Measurements from ENCODE around the gene GNA12. TPM values are rescaled to one million over a fixed set of nuclear protein-coding genes. Genes with fewer than 3 reads are reported as not detected.
"Not testable (repeated sequence)": the region's sequence is repeated elsewhere in the genome, so short reads cannot be mapped to it uniquely, and the experiment has no call there.

Gene GNA12
- total and polyA plus RNA-seq, 10 of the 15 experiments (the other 5 are each of a cell fraction or from before 2014, with no cell fraction given): 1.9 to 51.8 (median 12.6) TPM

GRCh38 chr7:2748684-2749083 lies 95.4 kb downstream of the GNA12 start:
- RAD21 ChIA-PET (ENCODE audit: unreplicated experiment); H4K20me1 ChIP-seq (ENCODE audit: control insufficient read depth, insufficient read depth); H3K79me2 ChIP-seq (ENCODE audit: control insufficient read depth, insufficient read depth, low read length); H2AFZ ChIP-seq (ENCODE audit: control insufficient read depth, low read depth, low read length); CTCF ChIA-PET; H3K27ac ChIP-seq (ENCODE audit: control insufficient read depth, insufficient read depth); H3K36me3 ChIP-seq (ENCODE audit: control insufficient read depth in 2 of 2, insufficient read depth in 2 of 2, low read length in 1 of 2); H3K4me1 ChIP-seq (ENCODE audit: control insufficient read depth, insufficient read depth, low read length); ATAC-seq; BruUV-seq (replicated peaks); in situ Hi-C loops (cut with MboI); H3K9me3 ChIP-seq (replicated peaks; ENCODE audit: control insufficient read depth, insufficient read depth, low read length); H3K4me2 ChIP-seq (ENCODE audit: control insufficient read depth, insufficient read depth); intact Hi-C loops (cut with micrococcal nuclease; ENCODE audit: unreplicated experiment); FAIRE-seq; H3K27me3 ChIP-seq (replicated peaks in 1 of 2; ENCODE audit: control insufficient read depth in 2 of 2, insufficient read depth in 2 of 2, low read length in 1 of 2); POLR2A ChIA-PET; SMC1A ChIA-PET (ENCODE audit: uncharacterized antibody, unreplicated experiment); H3K9ac ChIP-seq (ENCODE audit: control insufficient read depth, insufficient read depth, low read length); DNase-seq (ENCODE audit: low read depth, low spot score); H3K4me3 ChIP-seq: not testable (repeated sequence)

- H4K20me1 ChIP-seq (ENCODE audit: control insufficient read depth, insufficient read depth); H3K36me3 ChIP-seq (ENCODE audit: control insufficient read depth in 2 of 2, insufficient read depth in 2 of 2, low read length in 1 of 2); POLR2A ChIA-PET; DNase-seq (ENCODE audit: low read depth, low spot score); in situ Hi-C loops (cut with MboI); H3K4me2 ChIP-seq (ENCODE audit: control insufficient read depth, insufficient read depth); ATAC-seq; H2AFZ ChIP-seq (ENCODE audit: control insufficient read depth, low read depth, low read length); H3K4me3 ChIP-seq; H3K79me2 ChIP-seq (ENCODE audit: control insufficient read depth, insufficient read depth, low read length); H3K27me3 ChIP-seq (replicated peaks in 1 of 2; ENCODE audit: control insufficient read depth in 2 of 2, insufficient read depth in 2 of 2, low read length in 1 of 2); H3K9me3 ChIP-seq (replicated peaks; ENCODE audit: control insufficient read depth, insufficient read depth, low read length); H3K9ac ChIP-seq (ENCODE audit: control insufficient read depth, insufficient read depth, low read length); BruUV-seq (replicated peaks); intact Hi-C loops (cut with micrococcal nuclease; ENCODE audit: unreplicated experiment); FAIRE-seq; H3K27ac ChIP-seq (ENCODE audit: control insufficient read depth, insufficient read depth); RAD21 ChIA-PET (ENCODE audit: unreplicated experiment); H3K4me1 ChIP-seq (ENCODE audit: control insufficient read depth, insufficient read depth, low read length): not testable (repeated sequence)
- SMC1A ChIA-PET (ENCODE audit: uncharacterized antibody, unreplicated experiment): interaction anchor here (1.3 kb wide), 1 partner anchor 20 kb away, joined by 4 read pairs; no protein-coding TSS in a partner anchor
- CTCF ChIA-PET: interaction anchor here (0.6 to 1.1 kb wide), 2 partner anchors 17 to 113 kb away, joined by 3 to 4 read pairs; no protein-coding TSS in a partner anchor
- WGBS (ENCODE audit: insufficient coverage, insufficient replicate concordance, low lambda C conversion rate, missing lambda C conversion rate): 94% methylated on average over 19 of the region's 20 CpGs
Observed at GRCh38 chr7:2743523-2744185, 100.5 kb downstream of the GNA12 start.
